ENCODE results near the gene MTHFR.

DNA sequence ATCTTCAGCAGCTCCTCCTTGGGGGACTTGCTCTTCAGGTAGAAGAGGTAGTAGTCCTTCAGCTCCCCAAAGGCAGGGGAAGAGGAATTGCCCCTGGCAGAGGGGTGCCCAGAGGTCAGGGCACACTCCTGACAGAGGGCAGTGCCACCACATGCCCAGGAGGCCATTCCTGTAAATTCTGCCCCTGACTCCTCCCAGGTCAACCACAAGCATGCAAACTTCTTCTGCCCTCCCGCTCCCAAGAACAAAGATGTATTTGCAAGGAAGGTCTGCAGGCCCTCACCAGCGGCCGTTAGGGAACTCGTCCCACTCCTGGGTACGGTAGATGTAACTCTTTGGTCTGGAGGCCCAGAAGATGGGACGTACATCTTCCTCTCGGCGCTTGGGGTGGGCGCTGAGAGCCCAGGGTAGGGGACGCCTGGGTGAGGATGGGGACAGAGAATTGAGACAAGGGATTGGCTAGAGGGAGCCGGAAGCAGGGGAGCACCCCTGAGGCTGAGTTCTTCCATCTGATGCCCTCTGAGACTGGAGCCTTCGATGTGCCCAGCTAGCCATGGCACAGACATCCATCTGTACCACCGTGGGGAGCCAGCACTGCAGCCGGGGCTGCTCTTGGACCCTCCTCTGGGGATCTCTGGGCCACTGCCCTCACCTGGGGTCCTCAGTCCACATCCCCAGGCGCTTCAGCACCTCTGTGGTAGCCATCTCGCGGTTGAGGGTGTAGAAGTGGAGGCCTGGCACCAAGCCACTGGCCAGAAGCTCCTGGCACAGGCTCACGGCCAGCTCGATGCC lies 11.1 kb downstream of the MTHFR start:
- TF ChIP-seq, protein P1, sequence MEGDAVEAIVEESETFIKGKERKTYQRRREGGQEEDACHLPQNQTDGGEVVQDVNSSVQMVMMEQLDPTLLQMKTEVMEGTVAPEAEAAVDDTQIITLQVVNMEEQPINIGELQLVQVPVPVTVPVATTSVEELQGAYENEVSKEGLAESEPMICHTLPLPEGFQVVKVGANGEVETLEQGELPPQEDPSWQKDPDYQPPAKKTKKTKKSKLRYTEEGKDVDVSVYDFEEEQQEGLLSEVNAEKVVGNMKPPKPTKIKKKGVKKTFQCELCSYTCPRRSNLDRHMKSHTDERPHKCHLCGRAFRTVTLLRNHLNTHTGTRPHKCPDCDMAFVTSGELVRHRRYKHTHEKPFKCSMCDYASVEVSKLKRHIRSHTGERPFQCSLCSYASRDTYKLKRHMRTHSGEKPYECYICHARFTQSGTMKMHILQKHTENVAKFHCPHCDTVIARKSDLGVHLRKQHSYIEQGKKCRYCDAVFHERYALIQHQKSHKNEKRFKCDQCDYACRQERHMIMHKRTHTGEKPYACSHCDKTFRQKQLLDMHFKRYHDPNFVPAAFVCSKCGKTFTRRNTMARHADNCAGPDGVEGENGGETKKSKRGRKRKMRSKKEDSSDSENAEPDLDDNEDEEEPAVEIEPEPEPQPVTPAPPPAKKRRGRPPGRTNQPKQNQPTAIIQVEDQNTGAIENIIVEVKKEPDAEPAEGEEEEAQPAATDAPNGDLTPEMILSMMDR (IDR thresholded peaks at IDR 0.05): no peak
- TF ChIP-seq POLR2A (IDR thresholded peaks at IDR 0.05) (no peak), POLR2AphosphoS5 (IDR thresholded peaks at IDR 0.05) (no peak)

Data from suprapubic skin (tissue), 4 donors.